Measurements from ENCODE around the gene IL17REL. TPM values are rescaled to one million over a fixed set of nuclear protein-coding genes. Genes with fewer than 3 reads are reported as not detected.
A peak's percentile ranks its signal among the peaks of the same experiment; 100 is the strongest.

The IL17REL gene
- total and polyA plus RNA-seq, 2 of the 13 experiments (the other 11 are each of a cell fraction or from before 2014, with no cell fraction given) = not detected

DNA sequence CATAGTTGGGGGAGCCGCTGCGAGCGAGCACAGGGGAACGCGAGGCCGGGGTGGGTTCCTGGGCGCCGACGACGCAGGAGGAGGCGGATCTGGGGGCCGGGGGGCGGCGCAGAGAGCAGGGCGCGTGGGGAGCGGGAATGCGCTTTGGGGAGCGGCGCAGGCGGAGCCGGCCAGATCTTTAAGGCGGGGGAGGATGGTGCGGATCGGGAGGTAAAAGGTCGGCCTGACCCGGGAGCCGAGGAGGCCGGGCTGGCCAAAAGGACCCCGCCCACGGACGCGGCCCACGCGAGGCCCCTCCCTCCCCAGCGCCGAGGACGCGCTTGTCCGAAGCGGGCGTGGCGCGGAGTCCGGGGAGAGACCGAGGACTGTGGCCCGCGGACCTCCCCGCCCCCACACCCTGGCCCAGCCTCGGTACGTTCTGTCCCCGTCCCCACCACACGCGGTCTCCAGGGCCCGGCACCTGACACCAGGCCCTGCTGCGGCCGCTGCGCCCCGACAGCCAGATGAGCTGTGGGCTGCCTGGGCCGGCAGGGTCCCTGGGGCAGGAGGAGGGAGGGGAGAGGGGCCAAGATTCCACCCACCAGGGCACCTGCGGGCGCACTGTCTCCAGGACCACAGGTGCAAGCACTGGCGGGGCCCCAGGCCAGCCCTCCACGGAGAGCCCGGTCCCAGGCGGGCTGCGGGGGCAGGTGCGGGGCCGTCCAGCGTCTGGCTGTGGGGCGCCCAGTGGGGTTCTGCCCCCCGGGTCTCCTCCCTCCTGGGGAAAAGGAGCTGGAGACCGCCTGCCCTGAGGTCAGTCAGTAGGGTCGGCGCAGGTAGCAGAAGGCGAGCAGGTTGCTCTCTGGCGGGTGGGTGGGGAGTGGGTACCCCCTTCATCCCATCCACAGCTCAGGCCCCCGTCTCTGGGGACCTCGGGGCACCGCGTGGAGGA, 41.1 kb downstream of the IL17REL start (continued):
- TF ChIP-seq ZNF737 (CRISPR knock-in tag; IDR thresholded peaks at IDR 0.05; ENCODE audit: borderline replicate concordance) (no peak), ZBTB10 (CRISPR knock-in tag; IDR thresholded peaks at IDR 0.05; ENCODE audit: borderline replicate concordance) (no peak), ATF7 (IDR thresholded peaks at IDR 0.05) (no peak), ATF7 (CRISPR knock-in tag; IDR thresholded peaks at IDR 0.05) (no peak), AGO2 (optimal IDR thresholded peaks at IDR 0.05; ENCODE audit: low read depth, low read length) (peak; percentile 71), ZNF569 (CRISPR knock-in tag; IDR thresholded peaks at IDR 0.05; ENCODE audit: borderline replicate concordance) (no peak), BCL6 (CRISPR knock-in tag; IDR thresholded peaks at IDR 0.05) (no peak), ZNF563 (CRISPR knock-in tag; IDR thresholded peaks at IDR 0.05) (no peak), ZNF792 (CRISPR knock-in tag; IDR thresholded peaks at IDR 0.05) (no peak), ZNF382 (CRISPR knock-in tag; IDR thresholded peaks at IDR 0.05; ENCODE audit: borderline replicate concordance) (no peak), KDM6A (CRISPR knock-in tag; IDR thresholded peaks at IDR 0.05; ENCODE audit: low read depth) (no peak), ZNF329 (CRISPR knock-in tag; IDR thresholded peaks at IDR 0.05; ENCODE audit: low read depth) (no peak), FOXJ3 (CRISPR knock-in tag; IDR thresholded peaks at IDR 0.05; ENCODE audit: borderline replicate concordance) (no peak), AHDC1 (CRISPR knock-in tag; IDR thresholded peaks at IDR 0.05; ENCODE audit: borderline replicate concordance) (no peak), ZNF224 (CRISPR knock-in tag; IDR thresholded peaks at IDR 0.05) (no peak)
- TF ChIP-seq, protein P1, sequence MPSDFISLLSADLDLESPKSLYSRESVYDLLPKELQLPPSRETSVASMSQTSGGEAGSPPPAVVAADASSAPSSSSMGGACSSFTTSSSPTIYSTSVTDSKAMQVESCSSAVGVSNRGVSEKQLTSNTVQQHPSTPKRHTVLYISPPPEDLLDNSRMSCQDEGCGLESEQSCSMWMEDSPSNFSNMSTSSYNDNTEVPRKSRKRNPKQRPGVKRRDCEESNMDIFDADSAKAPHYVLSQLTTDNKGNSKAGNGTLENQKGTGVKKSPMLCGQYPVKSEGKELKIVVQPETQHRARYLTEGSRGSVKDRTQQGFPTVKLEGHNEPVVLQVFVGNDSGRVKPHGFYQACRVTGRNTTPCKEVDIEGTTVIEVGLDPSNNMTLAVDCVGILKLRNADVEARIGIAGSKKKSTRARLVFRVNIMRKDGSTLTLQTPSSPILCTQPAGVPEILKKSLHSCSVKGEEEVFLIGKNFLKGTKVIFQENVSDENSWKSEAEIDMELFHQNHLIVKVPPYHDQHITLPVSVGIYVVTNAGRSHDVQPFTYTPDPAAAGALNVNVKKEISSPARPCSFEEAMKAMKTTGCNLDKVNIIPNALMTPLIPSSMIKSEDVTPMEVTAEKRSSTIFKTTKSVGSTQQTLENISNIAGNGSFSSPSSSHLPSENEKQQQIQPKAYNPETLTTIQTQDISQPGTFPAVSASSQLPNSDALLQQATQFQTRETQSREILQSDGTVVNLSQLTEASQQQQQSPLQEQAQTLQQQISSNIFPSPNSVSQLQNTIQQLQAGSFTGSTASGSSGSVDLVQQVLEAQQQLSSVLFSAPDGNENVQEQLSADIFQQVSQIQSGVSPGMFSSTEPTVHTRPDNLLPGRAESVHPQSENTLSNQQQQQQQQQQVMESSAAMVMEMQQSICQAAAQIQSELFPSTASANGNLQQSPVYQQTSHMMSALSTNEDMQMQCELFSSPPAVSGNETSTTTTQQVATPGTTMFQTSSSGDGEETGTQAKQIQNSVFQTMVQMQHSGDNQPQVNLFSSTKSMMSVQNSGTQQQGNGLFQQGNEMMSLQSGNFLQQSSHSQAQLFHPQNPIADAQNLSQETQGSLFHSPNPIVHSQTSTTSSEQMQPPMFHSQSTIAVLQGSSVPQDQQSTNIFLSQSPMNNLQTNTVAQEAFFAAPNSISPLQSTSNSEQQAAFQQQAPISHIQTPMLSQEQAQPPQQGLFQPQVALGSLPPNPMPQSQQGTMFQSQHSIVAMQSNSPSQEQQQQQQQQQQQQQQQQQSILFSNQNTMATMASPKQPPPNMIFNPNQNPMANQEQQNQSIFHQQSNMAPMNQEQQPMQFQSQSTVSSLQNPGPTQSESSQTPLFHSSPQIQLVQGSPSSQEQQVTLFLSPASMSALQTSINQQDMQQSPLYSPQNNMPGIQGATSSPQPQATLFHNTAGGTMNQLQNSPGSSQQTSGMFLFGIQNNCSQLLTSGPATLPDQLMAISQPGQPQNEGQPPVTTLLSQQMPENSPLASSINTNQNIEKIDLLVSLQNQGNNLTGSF (CRISPR knock-in tag; IDR thresholded peaks at IDR 0.05) = no peak

Data from HepG2 (cell line).